ENCODE results near the gene XPO6.

GRCh38 chr16:28172336-28172735 is 39.4 kb downstream of the XPO6 start:
- TF ChIP-seq CTCF (IDR thresholded peaks at IDR 0.05) (no peak), EZH2phosphoT487 (IDR thresholded peaks at IDR 0.05) (no peak)
